ENCODE data around the gene ERC2.

ERC2 gene

DNA sequence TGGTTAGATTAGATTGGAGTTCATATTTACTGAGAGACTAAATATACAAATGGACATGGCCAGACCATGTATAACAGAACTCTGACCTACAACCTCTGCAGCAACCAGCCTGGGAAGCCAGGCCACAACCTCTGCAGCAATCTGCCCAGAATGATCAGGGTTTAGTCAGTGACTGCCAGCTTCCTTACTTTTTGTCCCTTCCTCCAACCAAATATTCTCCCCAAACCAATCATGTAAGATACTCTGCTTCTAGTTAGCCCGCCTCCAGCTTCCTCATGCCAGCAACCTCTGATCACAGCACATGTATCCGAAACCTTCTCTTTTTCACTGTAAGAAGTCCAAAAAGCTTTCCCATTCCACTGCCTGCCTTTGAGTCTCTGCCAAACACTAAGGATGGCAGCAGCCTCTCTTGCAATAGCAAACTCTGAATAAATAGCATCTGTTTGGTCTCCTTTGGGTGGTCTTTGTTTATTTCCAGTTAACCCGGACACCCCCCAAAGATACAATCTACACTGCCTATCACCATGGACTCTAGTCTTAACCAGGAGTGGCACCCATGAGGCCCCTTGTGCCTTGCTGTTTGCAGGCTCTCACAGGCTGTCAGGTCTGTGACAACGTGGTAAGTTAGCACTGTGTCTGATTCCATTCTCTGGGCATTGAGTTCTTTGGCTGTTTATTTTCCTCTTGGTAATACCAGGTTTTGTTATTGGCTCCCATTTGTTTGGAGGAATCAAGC is 102.2 kb downstream of the ERC2 start:
- no peak for DNase-seq

- DNase-seq, result no peak
Measured at GRCh38 chr3:56364665-56365064, 103.6 kb downstream of the ERC2 start.

DNA sequence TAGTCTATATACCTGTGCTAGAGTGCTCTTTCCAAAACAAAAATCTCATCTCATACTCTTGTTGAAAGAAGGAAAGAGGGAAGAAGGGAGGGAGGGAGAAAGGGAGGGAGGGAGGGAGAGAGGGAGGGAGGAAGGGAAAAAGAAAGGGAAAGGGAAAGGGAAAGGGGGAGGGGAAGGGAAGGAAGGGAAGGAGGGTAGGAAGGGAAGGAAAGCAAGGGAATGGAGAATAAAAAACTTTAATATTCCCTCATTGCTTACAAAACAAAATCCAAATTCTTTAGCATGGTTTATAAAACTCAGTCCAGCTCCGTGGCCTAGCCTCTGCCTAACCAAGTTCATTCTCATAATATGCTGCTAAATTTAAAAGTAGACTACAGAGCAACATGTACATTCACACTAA is 104.5 kb downstream of the ERC2 start:
- no peak for DNase-seq

DNA sequence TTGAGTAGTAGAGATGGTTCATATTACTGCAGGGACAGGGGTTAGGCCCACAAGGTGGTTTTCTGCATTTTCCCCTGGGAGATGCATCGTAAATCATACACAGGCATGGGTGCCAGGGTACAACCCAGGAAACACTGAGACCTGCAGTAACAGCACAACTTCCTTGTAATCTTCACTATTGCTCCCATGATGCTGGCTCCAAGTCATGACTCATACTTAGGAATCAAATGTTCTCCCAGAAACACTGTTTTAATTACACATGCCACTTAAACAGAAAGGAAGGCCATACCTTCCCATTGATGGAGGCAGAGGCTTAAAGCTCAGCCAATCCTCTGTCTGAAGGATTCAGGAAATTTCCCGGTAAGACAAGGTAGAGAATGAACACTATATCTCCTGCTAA is 106.5 kb downstream of the ERC2 start:
- no peak for DNase-seq

DNA sequence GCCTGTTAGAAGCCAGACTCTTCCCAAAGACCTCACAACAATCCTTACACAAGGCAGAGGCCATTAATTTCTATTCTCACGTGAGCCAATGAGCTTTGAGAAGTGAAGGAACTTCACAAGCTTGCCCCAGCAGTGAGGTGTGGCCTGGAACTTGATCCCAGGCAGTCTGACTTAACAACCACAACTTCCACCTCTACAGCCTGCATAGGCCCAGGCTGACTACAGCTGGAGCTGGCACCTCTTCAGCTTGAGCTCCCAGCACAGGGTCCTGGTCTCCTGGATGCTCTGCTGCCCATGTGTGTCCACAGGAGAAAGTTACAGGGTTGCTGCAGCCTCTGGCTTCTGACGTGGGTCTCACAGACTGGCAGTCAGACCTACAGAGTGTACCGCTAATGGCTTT is 111.0 kb downstream of the ERC2 start:
- DNase-seq, result no peak

- no peak for DNase-seq
Measured at GRCh38 chr3:56356808-56357207, 111.5 kb downstream of the ERC2 start.

- DNase-seq, result no peak
Measured at GRCh38 chr3:56355570-56356185, 112.6 kb downstream of the ERC2 start.

DNA sequence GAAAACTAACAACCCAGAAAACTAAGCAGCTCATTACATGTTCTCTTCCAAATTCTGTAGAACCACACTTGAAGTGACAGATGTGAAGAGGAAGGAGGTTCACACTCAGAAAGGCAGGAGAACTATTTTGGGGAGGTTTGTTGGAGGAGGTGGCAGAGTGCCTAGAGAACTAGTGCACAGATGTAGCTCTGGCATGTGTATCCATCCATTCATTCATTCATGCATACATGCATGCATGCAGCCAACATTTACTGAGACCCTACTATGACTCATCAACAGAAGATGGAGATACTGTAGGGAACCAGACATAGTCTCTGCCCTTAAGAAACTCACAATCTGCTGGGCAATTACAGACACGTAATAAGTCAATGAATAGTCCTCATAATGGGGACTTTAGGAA is 116.7 kb downstream of the ERC2 start:
- no peak for DNase-seq

DNA sequence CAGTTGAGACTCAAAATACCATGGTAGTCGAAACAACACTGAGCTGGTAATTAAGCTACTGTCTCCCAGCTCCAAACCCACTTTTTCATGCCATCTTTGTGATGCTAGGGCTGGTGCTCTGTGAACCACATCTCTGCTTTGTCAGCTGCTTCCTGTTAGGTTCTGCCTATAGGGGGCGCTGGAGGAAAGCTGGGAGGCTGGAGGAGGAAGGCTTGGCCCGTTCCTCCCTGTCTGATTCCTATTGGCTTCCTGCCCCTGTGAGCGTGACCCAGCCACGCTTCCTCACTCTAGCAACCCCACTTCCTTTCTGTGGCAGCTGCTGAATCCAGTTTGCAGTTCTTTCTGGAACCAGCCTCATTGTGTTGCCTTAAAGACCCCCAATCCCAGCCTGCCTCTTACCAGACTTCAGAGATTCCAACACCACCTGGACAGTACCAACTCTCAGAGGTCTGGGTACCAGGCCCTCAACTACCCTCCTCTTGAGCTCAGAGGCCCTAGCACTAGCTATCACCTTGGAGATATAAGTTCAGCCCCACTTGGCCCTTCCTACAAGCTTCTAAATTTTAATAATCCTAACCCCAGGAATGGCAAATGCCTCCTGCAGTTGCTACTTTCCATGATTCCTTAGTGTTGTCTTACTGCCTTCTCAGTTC is 120.9 kb downstream of the ERC2 start:
- DNase-seq, result no peak

- no peak for DNase-seq
Measured at GRCh38 chr3:56342475-56342874, 125.8 kb downstream of the ERC2 start.

DNA sequence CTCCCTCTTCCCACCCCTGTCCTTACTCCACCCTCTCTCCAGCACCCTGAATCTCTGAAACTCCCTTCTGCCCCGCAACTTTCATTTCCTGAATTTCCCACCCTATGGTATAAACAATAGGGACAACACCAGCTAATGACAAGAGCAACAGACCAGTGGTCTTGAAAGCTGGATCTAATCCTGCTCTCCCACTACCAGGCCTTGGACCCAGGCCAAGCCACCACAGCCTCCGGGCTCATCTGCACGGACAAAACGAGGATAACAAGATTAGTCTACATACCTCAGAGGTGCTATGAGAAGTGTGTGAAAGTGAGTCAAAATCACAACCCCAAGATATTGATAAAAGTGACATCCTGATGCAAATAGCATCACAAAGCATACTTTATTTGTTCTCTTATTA is 128.6 kb downstream of the ERC2 start:
- no peak for DNase-seq

DNA sequence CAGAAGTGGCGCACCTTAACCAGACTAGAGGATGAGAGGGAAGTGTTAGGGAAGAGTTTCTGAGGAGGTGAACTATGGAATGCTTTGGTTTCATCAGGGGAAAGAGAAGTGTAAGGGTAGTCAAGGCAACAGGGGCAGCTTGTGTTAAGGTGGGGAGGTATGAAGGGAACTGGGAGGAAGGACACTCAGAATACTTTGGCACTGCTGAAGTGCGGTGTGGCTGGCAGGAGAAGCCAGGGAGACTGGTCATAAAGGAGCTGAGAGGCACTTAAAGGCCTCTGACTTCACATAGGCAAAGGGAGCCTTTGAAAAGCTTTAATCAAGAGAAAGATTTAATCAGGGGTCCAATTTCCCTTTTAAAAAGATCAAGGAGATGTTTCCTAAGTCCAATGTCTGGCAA is 129.0 kb downstream of the ERC2 start:
- DNase-seq, result no peak

DNA sequence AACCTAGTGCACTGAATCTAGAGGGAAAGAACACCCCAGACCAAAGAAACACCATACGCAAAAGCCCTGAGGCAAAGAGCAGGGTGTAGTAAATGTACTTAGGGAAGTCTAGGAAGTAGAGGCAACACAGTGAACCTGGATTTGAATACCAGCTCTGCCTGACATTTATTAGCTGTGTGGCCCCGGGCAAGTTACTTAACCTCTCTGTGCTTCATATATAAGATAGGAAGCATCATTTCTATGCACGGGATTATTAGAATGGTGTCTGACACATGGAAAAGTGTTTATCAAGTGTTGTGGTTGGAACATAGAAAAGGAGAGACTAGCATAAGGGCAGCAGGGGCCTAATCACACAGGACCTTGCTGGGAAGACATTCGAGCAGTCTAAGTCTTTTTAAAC is 132.2 kb downstream of the ERC2 start:
- no peak for DNase-seq

DNA sequence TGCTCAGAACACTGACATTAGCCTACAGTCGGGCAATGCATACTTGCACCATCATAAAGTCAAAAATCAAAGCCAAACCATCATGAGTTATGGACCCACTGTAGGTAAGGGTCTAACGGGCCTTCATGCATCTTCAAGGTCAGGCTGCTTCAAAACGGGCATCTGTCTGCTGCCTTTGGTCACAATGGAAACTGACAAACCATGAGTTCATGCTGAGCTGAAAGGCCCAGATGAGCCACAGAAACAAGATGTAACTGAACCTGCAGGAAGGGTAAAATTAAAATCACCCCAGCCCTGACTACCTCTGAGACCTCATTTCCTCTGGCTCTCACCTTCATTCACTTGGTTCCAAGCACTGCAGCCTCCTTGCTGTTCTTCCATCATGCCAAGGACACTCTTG is 143.8 kb downstream of the ERC2 start:
- no peak for DNase-seq

- DNase-seq, result no peak
Measured at GRCh38 chr3:56323986-56324420, 144.3 kb downstream of the ERC2 start.

DNA sequence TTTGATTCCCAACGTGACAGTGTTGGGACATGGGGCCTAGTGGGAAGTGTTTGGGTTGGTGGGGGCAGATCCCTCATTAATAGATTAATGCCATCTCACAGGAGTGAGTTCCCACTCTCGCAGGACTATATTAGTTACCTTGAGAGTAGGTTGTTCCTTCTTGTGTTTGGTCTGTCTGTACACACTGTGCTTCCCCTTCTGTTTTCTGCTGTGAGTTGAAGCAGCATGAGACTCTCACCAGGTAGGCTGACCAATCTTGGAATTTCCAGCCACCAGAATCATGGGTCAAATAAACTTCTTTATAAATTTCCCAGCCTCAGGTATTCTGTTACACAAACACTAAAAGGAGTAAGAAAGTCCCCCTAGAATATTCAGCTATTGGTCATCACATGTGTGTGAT is 145.4 kb downstream of the ERC2 start:
- no peak for DNase-seq

GRCh38 chr3:56321892-56322291 is 146.4 kb downstream of the ERC2 start:
- DNase-seq, result no peak

GRCh38 chr3:56321383-56321782 is 146.9 kb downstream of the ERC2 start:
- no peak for DNase-seq

GRCh38 chr3:56320883-56321282 is 147.4 kb downstream of the ERC2 start:
- no peak for DNase-seq

DNA sequence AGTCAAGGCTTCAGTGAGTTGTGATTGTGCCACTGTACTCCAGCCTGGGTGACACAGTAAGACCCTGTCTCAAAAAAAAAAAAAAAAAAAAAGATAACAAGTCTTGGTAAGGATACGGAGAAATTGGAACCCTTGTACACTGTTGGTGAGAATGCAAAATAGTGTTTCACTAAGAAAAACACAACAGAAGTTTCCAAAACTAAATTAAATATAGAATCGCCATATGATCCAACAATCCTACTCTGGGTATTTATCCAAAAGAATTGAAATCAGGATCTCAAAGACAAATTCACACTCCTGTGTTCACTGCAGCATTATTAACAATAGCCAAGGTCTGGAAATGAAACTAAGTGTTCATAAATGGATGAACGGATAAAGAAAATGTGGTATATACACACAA is 149.4 kb downstream of the ERC2 start:
- no peak for DNase-seq

GRCh38 chr3:56316944-56317343 is 151.3 kb downstream of the ERC2 start:
- DNase-seq, result no peak

GRCh38 chr3:56314842-56315241 is 153.4 kb downstream of the ERC2 start:
- no peak for DNase-seq

DNA sequence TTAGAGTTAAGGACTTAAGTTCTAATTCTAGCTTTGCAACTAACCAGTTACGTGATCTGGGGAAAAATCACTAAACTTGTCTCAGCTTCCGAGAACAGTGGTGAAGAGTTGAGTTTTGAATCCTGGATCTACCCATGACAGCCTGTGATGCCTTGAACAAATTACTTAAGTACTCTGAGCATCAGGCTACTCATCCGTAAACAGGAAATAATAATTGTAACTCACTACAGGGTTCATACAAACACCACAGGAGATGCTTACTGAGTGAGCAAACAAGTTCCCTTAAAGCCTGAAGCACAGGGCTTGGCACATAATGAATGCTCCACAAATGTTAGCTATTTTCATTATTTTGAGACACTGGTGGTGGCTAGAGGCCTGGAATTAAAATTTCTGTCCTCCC is 158.8 kb downstream of the ERC2 start:
- DNase-seq, result no peak

- DNase-seq, result no peak
Measured at GRCh38 chr3:56308471-56308870, 159.8 kb downstream of the ERC2 start.

DNA sequence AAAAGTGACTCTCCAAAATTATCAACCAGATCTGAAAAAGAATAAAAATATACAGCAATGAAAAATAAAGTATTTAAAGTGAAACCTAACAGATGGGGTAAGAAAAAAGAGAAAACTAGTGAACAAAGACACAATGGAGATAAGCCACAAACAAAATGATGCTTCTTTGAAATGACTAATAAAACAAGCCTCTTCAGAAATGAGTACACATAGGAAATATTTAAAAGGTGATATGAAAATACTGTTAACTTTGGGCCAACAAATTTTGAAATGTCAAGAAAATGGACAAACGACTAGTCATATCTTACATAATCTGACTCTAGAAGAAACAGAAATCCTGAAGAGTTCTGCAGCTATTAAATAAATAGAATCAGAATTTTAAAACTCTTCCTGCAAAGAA is 164.2 kb downstream of the ERC2 start:
- no peak for DNase-seq

Data from activated CD8-positive, alpha-beta memory T cell treated with anti-CD3 and anti-CD28 coated beads, Interleukin-2, amount 50 U/mL, for 4 hours (primary cell).